ENCODE measurements around the gene EHF. TPM values are rescaled to one million over a fixed set of nuclear protein-coding genes. Genes with fewer than 3 reads are reported as not detected.

EHF gene
- total and polyA plus RNA-seq, 9 of the 15 experiments (the other 6 are each of a cell fraction or from before 2014, with no cell fraction given) = 0.04 to 0.54 (median 0.37) TPM

DNA sequence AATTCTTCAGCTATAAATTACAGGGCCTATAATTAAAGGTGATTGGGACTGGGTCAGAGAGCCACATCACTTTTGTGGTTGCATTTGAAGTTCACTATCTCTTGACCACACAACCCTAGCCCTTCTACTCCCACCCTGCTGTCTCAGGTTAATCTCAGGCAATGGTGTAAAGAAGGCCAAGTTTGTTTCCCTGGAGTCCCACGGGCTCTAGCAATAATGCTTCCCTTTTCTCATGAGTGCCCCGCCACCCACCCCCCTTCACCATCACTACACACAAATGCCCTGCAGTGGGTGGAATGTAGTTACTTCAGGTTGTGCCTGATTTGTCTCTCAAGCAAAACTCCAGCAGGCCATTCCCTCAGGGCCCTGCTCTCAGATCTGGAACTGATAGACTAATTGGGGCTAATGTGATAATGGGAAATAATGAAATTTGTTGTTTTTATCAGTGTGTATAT, 1.8 kb upstream of the EHF start:
- CTCF ChIA-PET (ENCODE audit: low intra/inter-chr PET ratio) = no interaction called here
- no TSS peak for BruUV-seq (replicated peaks)
- H3K4me1 ChIP-seq (replicated peaks in 1 of 2; ENCODE audit: control insufficient read depth in 2 of 2, insufficient read depth in 2 of 2, low read length in 2 of 2) = peaks cover 3 to 48% of the 10 kb centered on the region in 2 experiments; a peak in 4 of 5 replicates
- TF ChIP-seq, protein P1, sequence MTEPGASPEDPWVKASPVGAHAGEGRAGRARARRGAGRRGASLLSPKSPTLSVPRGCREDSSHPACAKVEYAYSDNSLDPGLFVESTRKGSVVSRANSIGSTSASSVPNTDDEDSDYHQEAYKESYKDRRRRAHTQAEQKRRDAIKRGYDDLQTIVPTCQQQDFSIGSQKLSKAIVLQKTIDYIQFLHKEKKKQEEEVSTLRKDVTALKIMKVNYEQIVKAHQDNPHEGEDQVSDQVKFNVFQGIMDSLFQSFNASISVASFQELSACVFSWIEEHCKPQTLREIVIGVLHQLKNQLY (CRISPR knock-in tag; conservative IDR thresholded peaks at IDR 0.05) = no peak
- no peak for TF ChIP-seq SIN3B (IDR thresholded peaks at IDR 0.05; ENCODE audit: low read depth)
- no peak for TF ChIP-seq IRF2 (CRISPR knock-in tag; IDR thresholded peaks at IDR 0.05)
- TF ChIP-seq ESRRA (IDR thresholded peaks at IDR 0.05; ENCODE audit: borderline replicate concordance, low read depth) = peak; percentile 87; the same call in 1 of the 2 replicates
- TF ChIP-seq ETV5 (CRISPR knock-in tag; IDR thresholded peaks at IDR 0.05; ENCODE audit: low read depth) = no peak
- no peak for TF ChIP-seq POU5F1 (IDR thresholded peaks at IDR 0.05; ENCODE audit: borderline replicate concordance, low read depth, low read length, partially characterized antibody)
- peak; percentile 70 for TF ChIP-seq NEUROD1 (IDR thresholded peaks at IDR 0.05; ENCODE audit: borderline replicate concordance, low read depth, low read length, partially characterized antibody)
- TF ChIP-seq ZNF316 (IDR thresholded peaks at IDR 0.05) = no peak
- no peak for TF ChIP-seq ZBTB1 (CRISPR knock-in tag; IDR thresholded peaks at IDR 0.05; ENCODE audit: borderline replicate concordance, low read depth)
- TF ChIP-seq NCOA4 (IDR thresholded peaks at IDR 0.05; ENCODE audit: partially characterized antibody) = no peak
- no peak for TF ChIP-seq ELF4 (CRISPR knock-in tag; IDR thresholded peaks at IDR 0.05)
- no peak for TF ChIP-seq ZNF436 (CRISPR knock-in tag; IDR thresholded peaks at IDR 0.05)
- TF ChIP-seq ZNF23 (CRISPR knock-in tag; IDR thresholded peaks at IDR 0.05) = no peak
- TF ChIP-seq TCF7 (IDR thresholded peaks at IDR 0.05; ENCODE audit: borderline replicate concordance) = peak; percentile 96
- TF ChIP-seq FOSL1 (tag; conservative IDR thresholded peaks at IDR 0.05) = peak; percentile 45; the same call in 1 of the 2 replicates
- TF ChIP-seq JUNB (CRISPR knock-in tag; conservative IDR thresholded peaks at IDR 0.05) = no peak
- no peak; the same call in 1 of the 2 replicates for TF ChIP-seq FOXM1 (IDR thresholded peaks at IDR 0.05; ENCODE audit: low read depth)
- no peak for TF ChIP-seq FOXM1 (CRISPR knock-in tag; IDR thresholded peaks at IDR 0.05; ENCODE audit: low read depth)
- no peak for TF ChIP-seq CBX3 (IDR thresholded peaks at IDR 0.05; ENCODE audit: borderline replicate concordance in 1 of 2, low read length in 2 of 2)
- no peak for TF ChIP-seq TRIM28 (IDR thresholded peaks at IDR 0.05)
- TF ChIP-seq, protein P2, sequence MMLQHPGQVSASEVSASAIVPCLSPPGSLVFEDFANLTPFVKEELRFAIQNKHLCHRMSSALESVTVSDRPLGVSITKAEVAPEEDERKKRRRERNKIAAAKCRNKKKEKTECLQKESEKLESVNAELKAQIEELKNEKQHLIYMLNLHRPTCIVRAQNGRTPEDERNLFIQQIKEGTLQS (IDR thresholded peaks at IDR 0.05) = no peak
- TF ChIP-seq, protein P2 (CRISPR knock-in tag; conservative IDR thresholded peaks at IDR 0.05) = no peak
- TF ChIP-seq CREB1 (IDR thresholded peaks at IDR 0.05) = no peak
- no peak for TF ChIP-seq CREB1 (CRISPR knock-in tag; IDR thresholded peaks at IDR 0.05)
- no peak for TF ChIP-seq SREBF1 (IDR thresholded peaks at IDR 0.05; ENCODE audit: borderline replicate concordance, low read depth, low read length)
- TF ChIP-seq IFI16 (CRISPR knock-in tag; IDR thresholded peaks at IDR 0.05) = no peak

More for the DNA sequence above, 1.8 kb upstream of the EHF start:
- Histone ChIP-seq H3K36me3 (ENCODE audit: control insufficient read depth, insufficient read depth, low read length) (no peaks in the 10 kb centered on the region), H3K9ac (ENCODE audit: insufficient read depth in 1 of 2, low read depth in 2 of 2, low read length in 2 of 2) (no peak overlapping the region), H3K4me2 (ENCODE audit: insufficient read depth, low read length) (no peak overlapping the region; the same call in 1 of the 2 replicates), H3K27ac (ENCODE audit: extremely low read depth, low read depth, low read length) (no peak overlapping the region), H3K79me2 (ENCODE audit: control insufficient read depth, insufficient read depth, low read length) (no peaks in the 10 kb centered on the region), H4K20me1 (replicated peaks; ENCODE audit: control insufficient read depth, insufficient read depth, low read length) (no peaks in the 10 kb centered on the region), H3K27me3 (ENCODE audit: control insufficient read depth in 2 of 2, insufficient read depth in 2 of 2, low read length in 2 of 2) (no peaks in the 10 kb centered on the region), H3K4me3 (no peak overlapping the region), H3K9me1 (ENCODE audit: control insufficient read depth, insufficient read depth, low read length) (no peaks in the 10 kb centered on the region), H3K9me3 (replicated peaks; ENCODE audit: control insufficient read depth, insufficient read depth, low read depth, low read length) (no peaks in the 10 kb centered on the region), H2AFZ (ENCODE audit: low read depth, low read length) (no peak overlapping the region)
- WGBS (ENCODE audit: insufficient coverage, low coverage, missing lambda C conversion rate) = 4% methylated on average over 2 of the region's 2 CpGs
- DNase-seq (ENCODE audit: extremely low read depth in 1 of 4, low spot score in 3 of 4) (peak; percentile 42 to 74 (median 57)), FAIRE-seq (peak; percentile 67), ATAC-seq (peak; percentile 84)
- POLR2A ChIA-PET = no interaction called here
- intact Hi-C loops (cut with micrococcal nuclease) (loop anchor here (5.0 kb wide), 1 partner anchor 33 kb away; no protein-coding TSS in a partner anchor), in situ Hi-C loops (cut with MboI) (no loop called here)

All from K562 (cell line).